Measurements from ENCODE around the gene LIPH.

The LIPH gene

GRCh38 chr3:185521349-185522138, 30.8 kb downstream of the LIPH start:
- ChIA-PET POLR2A (no interaction called here), CTCF (interaction anchor here (1.5 to 1.9 kb wide), 4 partner anchors 9 to 53 kb away, joined by 4 to 6 read pairs (median 6); no protein-coding TSS in a partner anchor)
- TF ChIP-seq, protein P1, sequence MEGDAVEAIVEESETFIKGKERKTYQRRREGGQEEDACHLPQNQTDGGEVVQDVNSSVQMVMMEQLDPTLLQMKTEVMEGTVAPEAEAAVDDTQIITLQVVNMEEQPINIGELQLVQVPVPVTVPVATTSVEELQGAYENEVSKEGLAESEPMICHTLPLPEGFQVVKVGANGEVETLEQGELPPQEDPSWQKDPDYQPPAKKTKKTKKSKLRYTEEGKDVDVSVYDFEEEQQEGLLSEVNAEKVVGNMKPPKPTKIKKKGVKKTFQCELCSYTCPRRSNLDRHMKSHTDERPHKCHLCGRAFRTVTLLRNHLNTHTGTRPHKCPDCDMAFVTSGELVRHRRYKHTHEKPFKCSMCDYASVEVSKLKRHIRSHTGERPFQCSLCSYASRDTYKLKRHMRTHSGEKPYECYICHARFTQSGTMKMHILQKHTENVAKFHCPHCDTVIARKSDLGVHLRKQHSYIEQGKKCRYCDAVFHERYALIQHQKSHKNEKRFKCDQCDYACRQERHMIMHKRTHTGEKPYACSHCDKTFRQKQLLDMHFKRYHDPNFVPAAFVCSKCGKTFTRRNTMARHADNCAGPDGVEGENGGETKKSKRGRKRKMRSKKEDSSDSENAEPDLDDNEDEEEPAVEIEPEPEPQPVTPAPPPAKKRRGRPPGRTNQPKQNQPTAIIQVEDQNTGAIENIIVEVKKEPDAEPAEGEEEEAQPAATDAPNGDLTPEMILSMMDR (IDR thresholded peaks at IDR 0.05; ENCODE audit: control extremely low read depth, extremely low read depth, low read depth, missing control alignments) = no peak
- no peak for DNase-seq (ENCODE audit: extremely low spot score)

DNA sequence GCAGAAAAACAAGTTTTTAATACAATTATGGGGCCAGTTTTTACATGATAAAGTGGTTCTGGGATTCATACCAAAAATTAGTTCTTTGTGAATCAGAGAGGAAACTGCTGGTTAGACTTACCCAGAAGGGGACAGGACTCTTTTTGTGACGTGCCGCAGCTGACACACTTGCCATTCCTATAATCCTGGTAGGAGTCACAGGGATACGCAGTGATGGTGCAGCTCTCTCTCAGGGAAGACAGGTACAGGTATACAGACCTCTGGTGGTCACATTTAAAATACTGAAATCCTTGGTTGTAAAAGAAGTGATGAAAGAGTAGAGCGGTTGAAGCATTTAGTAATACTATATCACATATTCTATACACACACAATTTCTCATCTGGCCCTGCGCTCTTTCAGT, 33.4 kb downstream of the LIPH start:
- TF ChIP-seq, protein P1 (IDR thresholded peaks at IDR 0.05; ENCODE audit: control extremely low read depth, extremely low read depth, low read depth, missing control alignments) = no peak
- CTCF ChIA-PET = interaction anchor here (1.3 kb wide), 1 partner anchor 12 kb away, joined by 3 read pairs; no protein-coding TSS in a partner anchor
- POLR2A ChIA-PET = no interaction called here
- DNase-seq (ENCODE audit: extremely low spot score) = no peak

DNA sequence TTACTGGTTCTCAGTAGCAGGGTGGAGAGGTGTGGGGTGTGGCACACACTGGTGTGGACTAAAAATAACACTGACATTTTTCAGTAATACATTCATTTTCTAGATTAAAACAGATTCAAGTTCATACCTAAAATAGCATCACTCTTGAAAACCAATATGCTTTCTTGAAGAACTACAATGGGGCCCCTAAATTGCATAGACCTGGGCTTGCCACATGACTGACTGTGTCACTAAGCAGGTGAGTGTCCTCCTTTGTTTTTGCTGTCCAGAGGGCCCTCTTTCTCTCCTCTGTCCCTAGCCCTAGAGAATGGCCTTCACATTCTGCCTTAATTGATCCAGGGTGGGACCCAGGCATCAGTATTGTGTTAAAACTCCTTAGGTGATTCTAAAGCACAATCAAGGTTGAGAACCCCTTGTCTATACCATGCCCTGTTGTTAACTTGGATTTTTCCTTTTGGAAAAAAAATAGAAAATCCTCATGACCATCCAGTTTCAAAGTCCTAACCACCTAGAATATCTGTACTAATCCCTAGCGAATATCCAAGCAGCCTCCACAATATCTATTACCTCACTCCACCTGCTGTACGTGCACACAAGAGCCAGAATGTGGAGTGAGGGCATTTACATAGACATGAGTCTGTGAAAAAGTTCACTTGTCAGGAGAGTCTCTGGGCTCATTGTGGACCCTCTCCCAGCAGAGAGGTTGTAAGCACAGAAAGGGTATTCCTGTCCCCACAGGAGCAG, 34.8 kb downstream of the LIPH start:
- TF ChIP-seq, protein P1 (IDR thresholded peaks at IDR 0.05; ENCODE audit: control extremely low read depth, extremely low read depth, low read depth, missing control alignments) = no peak
- POLR2A ChIA-PET = no interaction called here
- DNase-seq (ENCODE audit: extremely low spot score) = no peak
- CTCF ChIA-PET = interaction anchor here (1.3 to 1.9 kb wide), 3 partner anchors 13 to 55 kb away, joined by 3 to 6 read pairs (median 5); no protein-coding TSS in a partner anchor

- DNase-seq (ENCODE audit: extremely low spot score) = no peak
- POLR2A ChIA-PET = no interaction called here
- TF ChIP-seq, protein P1 (IDR thresholded peaks at IDR 0.05; ENCODE audit: control extremely low read depth, extremely low read depth, low read depth, missing control alignments) = no peak
- CTCF ChIA-PET = interaction anchor here (1.1 to 3.0 kb wide), 3 partner anchors 13 to 63 kb away, joined by 3 to 12 read pairs (median 4); no protein-coding TSS in a partner anchor
Observed at GRCh38 chr3:185511711-185512110, 40.7 kb downstream of the LIPH start.

- CTCF ChIA-PET = interaction anchor here (1.2 kb wide), 2 partner anchors 15 to 51 kb away, joined by 3 to 4 read pairs; no protein-coding TSS in a partner anchor
- TF ChIP-seq, protein P1 (IDR thresholded peaks at IDR 0.05; ENCODE audit: control extremely low read depth, extremely low read depth, low read depth, missing control alignments) = no peak
- DNase-seq (ENCODE audit: extremely low spot score) = no peak
- POLR2A ChIA-PET = no interaction called here
Observed at GRCh38 chr3:185508335-185508991, 43.9 kb downstream of the LIPH start.

- TF ChIP-seq, protein P1 (IDR thresholded peaks at IDR 0.05; ENCODE audit: control extremely low read depth, extremely low read depth, low read depth, missing control alignments) = no peak
- CTCF ChIA-PET = interaction anchor here (1.2 kb wide), 2 partner anchors 15 to 52 kb away, joined by 3 to 4 read pairs; no protein-coding TSS in a partner anchor
- POLR2A ChIA-PET = no interaction called here
- no peak for DNase-seq (ENCODE audit: extremely low spot score)
Observed at GRCh38 chr3:185507883-185508282, 44.5 kb downstream of the LIPH start.
